Stimulated activated CD4-positive, alpha-beta T cell treated with anti-CD3 and anti-CD28 coated beads, Interleukin-1b, Interleukin-23, amount 100 ng/mL, for 24 hours (primary cell): ENCODE data around the gene DRC1.

ENCODE experiments used
- DNase-seq, 4 experiments: peaks; one replicate each; pipeline ENCODE4 v3.0.0-alpha.2; 2020; ENCODE audit warnings: low read depth in 4 of 4, low spot score in 1 of 4

The DRC1 gene

DNA sequence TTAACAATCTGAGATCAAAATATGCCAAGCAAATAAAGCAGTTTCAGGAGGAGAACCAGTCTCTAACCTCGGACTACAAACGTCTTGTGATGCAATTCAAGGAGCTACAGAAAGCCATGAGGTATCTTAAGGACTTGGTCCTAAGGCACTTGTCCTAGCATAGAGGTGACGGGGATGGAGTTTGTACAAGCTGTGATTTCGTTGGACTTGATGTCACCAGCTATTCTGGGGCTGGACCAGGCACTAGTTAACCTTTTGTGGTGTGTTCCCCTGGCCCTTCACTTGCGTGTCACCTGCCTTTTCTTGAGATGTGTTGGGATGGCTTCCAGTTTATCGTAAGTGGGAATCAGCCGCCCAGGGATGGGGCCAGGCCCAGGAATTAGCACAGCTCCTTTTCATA is 42.5 kb downstream of the DRC1 start:
- no peak for DNase-seq

DNA sequence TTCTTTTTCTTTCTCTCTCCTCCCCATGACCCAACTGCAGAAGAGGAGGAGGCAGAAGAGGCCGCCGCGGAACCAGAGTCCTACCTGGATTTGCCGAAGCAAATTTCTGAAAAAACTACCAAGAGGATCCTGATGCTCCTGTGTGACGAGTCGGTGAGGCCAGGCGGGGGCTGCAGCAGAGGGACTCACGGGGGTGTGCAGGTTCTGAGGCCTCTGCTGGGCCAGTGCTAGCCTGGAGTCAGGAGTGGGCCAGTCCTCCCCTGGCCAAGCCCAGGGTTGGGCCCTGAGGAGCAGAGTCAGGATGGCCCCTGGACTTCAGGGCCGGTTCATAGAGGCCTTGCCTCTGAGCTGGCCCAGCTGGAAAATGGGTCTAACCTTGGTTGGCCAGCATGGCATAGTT is 46.9 kb downstream of the DRC1 start:
- DNase-seq, result no peak

DNA sequence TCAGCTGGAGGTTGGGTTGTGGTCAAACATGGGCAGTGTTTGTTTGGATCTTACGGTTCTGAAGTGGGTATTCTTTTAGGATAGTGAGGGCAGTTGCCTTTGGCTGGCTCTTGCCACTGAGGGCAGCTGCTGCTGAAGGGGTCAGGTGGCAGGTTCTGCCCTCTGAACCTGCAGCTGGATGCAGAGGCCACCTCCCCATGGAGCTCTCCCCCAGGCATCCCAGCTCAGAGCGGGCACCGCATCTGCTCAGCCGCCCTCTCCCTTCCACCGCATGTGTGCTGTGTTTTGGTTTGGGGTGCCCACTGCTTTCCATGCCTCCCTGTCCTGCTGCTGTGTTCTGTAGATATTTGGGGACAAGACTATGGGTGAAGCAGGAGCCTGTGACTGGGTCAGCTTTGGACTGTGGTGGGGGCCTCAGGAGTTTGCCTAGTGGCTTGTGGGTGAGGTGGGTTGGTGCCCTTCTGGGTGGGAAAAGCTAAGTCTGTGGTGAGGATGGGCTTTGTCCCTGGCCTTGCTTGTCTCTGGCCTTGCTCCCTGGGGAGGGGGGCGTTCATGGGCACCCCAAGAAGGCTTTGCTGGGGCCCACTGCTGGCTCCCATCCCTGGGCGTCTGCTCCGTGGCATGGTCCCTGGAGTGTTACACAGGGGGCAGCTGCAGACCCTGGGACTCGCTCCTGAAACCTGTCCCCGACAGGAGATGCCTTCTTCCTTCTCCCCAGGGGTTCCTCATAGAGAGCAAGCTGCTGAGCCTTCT is 47.7 kb downstream of the DRC1 start:
- DNase-seq, result no peak

DNA sequence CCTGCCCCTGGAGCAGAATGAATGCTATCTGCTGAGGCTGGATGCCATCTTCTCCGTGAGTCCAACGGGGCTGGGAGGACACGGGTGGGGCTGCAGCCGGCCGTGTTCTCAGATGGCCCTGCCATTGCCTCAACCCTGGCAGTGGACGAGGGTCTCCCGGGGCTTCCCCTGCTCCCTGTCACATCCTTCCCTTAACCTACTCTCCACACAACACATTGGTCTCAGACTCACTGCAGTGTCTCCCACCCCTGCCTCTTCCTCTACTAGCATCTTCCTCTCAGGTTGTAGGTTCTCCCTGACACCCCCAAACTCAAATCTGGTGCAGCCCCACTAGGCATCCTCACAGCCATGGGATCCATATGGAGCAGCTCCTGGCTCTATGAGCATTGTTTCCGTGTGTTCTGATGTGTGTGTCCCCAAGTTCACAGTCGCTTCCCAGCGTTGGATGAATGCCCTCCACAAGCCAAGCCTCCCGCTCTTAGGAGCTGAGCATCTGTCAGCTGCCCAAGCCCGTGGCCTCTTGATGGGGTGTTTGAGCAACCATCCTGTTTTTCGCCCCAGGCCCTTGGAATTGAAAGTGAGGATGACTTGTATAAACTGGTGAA is 48.4 kb downstream of the DRC1 start:
- no peak for DNase-seq

DNA sequence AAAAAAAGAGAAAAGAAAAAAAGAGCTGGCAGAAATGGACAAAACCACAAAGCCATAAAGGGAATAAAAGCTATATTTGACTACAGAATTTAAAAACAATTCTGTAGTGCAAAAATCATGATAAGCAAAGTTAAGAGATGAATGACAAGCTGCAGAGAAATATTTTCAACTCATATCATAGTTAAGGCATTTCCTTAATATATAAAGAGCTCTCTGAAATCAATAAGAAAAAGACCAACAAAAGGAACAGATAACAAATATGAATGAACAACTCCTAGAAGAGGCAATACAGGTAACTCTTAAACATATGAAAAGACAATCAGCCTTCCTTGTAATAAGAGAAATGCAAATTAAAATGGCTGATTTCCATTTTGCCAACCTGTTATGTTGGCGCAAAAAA is 50.0 kb downstream of the DRC1 start:
- no peak for DNase-seq

DNA sequence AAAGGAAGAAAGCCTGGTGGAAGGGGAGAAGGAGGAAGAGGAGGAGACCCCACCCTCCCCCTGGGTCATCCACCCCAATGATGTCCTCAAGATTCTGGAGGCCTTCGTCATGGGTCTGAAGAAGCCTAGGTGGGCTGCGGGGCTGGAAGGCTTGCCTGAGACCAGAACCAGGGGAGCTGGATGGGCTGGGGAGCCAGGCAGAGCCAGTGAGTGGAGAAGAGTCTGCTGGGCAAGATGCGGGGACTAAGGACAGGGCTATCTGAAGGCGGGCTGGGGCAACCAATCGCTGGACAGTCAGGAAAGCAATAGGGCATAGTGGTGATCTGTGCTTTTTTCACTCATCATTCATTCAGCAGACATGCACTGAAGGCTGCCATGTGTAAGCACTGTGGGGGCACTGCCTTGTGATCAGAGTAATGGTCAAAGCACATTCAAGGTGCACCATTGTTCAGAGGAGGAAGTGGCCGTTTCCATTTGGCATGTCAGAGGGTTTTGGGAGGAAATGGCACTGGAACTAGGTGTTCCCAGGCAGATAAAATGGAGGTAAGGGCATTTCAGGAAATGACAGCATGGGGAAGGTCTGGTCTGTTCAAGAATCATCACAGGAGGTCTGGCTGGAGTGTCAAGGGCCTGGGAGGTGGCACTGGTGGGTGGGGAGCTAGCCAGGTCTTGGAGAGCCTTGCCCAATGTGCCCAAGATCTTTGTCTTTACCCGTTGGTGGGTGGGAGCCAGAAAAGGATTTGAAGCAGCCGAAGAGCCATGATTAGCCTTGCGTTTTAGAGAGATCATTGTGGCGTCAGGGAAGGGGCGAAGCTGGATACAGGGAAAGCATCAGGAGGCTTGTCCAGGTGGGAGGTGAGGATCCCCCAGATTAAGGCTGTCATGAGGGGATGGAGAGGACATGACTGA is 52.0 kb downstream of the DRC1 start:
- no peak for DNase-seq

GRCh38 chr2:26454561-26455001 is 52.9 kb downstream of the DRC1 start:
- no peak for DNase-seq

GRCh38 chr2:26455037-26455669 is 53.4 kb downstream of the DRC1 start:
- DNase-seq, result no peak

GRCh38 chr2:26455670-26456439 is 54.1 kb downstream of the DRC1 start:
- DNase-seq, result no peak

- DNase-seq, result no peak
Observed at GRCh38 chr2:26456440-26457250, 54.9 kb downstream of the DRC1 start.

DNA sequence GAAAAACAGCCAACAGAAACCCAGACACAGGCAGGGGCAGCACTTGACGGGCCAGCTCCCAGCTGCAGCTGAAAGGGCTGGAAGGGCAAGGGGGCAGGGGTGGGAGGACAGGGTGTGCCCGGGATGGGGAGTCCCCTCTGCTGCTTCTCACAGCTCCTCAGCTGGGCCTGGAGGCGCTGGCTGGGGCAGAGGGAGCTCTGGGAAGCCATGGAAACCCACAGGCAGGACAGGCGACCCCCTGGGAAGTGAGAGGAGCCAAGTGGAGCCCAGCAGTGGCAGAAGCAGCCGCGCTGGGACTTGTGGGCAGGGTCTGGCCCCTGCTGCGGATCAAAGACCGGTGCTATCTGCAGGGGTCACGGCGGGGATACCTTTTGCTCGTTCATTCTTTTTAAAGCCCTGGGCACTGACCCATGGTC is 55.5 kb downstream of the DRC1 start:
- no peak for DNase-seq

DNA sequence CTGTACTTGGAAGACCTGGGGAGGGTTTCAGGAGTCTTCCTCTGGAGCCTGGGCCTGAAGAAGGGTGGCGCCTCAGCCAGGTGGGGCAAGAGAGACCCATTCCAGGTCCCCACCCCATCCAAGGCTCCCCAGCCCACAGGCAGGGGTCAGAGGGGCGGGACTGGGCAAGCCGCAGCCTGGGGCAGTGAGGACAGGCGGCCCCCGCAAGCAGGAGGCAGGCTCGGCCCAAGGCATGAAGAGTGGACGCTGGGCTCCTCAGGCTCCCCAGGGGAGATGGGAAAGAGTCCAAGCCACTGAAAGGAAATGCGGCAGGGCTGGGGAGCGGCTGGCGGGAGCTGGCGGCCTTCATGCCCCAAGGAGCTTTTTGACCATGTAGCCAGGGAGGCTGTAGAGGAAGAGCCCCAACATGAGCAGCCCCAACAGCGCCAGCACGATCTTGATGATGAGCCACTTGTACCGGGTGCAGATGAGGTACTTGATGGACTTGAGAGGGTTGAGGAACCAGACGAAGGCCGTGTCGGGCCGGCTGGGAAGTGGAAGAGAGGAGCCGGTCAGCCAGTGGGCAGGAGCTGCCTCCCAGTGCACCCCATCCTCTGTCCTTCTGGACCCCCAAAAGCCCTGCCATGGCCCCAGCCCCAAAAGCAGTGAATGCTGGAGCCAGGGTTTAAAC is 56.1 kb downstream of the DRC1 start:
- no peak for DNase-seq

DNA sequence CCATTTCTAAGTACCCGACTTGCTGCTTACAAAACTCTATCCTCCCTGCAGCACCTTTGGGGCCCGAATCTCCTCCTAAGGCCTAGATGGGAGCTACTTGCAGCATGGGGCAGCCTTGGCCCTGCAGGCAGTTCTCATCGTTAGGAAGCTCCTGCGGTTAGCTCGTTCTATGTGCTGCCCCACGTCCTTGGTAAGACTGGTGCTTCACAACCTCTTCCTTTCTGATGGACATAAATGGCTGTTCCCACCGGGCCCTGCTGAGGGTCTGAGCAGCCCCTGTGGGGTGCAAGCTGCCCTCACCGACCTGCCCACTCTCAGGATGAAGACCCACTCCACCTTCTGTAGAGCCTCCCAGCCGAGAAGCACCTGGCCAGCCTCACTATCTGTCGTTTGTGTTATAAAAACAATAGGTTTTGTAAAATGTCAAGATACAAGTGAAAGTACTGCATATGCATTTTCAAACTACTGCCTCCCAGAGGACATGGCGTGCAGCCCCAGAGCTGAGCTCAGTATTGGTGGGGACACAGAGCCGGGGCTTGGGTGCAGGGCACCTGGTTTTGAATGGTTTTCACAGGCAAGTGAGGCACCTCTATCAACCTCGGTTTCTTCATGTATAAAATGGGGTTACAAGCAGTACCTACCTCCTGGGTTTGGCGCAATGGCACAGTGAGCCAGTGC is 56.8 kb downstream of the DRC1 start:
- no peak for DNase-seq

DNA sequence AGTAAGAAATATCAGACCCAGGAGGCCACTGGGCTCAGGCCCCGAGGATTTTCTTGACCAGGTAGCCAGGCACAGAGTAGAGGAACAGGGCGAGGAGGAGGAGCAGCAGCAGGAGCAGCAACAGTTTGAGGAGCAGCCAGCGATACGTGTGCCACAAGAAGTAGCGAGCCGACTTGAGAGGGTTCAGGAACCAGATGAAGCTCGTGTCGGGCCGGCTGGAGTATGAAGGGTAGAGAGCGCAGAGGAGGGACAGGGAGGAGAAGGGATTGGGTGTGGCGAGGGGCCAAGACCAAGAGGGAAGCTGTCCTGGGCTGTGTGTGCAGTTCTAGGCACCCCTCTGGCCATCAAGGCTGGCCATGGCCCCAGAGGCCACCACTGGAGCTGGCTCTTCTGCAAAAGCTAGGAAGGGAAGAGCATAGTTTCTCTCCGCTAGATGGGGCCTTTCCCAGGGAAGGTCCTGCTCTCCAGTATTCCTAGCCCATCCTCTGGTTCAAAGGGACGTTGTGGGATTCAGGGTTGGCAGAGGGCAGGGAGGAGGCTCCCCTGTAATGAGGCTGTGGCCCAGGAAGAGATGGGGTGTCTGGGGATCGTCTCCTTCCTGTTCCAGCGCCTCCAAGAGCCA is 58.4 kb downstream of the DRC1 start:
- DNase-seq, result no peak

- DNase-seq, result no peak
Observed at GRCh38 chr2:26460613-26461031, 58.9 kb downstream of the DRC1 start.

DNA sequence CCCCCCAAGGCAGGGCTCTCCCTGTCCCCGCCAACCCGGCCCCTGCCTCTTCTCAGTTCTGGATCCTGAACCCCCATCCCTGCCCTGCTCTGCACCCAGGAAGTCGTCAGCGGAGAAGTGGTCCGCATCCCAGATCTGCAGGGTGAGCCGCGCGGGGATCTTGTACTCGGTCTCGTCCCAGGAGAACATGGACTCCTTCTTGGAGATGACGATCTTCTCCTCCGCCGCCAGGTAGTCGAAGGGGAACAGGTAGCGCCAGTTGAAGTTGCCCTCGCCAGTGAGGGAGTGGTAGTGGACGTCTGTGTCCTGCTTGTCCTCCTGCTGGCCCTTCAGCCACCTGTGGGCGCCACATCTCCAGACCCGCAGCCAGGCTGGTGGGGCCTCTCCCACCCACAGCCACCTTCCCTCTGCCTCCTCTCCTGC is 59.9 kb downstream of the DRC1 start:
- DNase-seq, result no peak

- no peak for DNase-seq
Observed at GRCh38 chr2:26462100-26462499, 60.4 kb downstream of the DRC1 start.
